Stimulated activated CD4-positive, alpha-beta T cell treated with anti-CD3 and anti-CD28 coated beads, Interleukin-12 subunit alpha, Interleukin-12 subunit beta, amount 100 ng/mL, for 48 hours (primary cell): Measurements from ENCODE around the gene FCAR.
"Not testable (repeated sequence)": the region's sequence is repeated elsewhere in the genome, so short reads cannot be mapped to it uniquely, and the experiment has no call there.

Source experiments
- DNase-seq, 3 donors: peaks; one replicate each; pipeline ENCODE4 v3.0.0-alpha.2; 2020; ENCODE audit warnings: low read depth in 2 of 3, low spot score in 1 of 3

Gene FCAR

GRCh38 chr19:54873990-54874389 is at the start of gene FCAR:
Gene FCAR (plus strand): TSS chr19:54874235. CDS start chr19:54874290, 55 bp downstream.
- DNase-seq: no peak

- DNase-seq: not testable (repeated sequence)
These were observed 49.6 kb upstream of the FCAR start for GRCh38 chr19:54824416-54824815.

GRCh38 chr19:54825326-54825725 is 48.7 kb upstream of the FCAR start:
- DNase-seq: not testable (repeated sequence)

GRCh38 chr19:54828064-54828463 is 46.0 kb upstream of the FCAR start:
- not testable (repeated sequence) for DNase-seq

- DNase-seq: not testable (repeated sequence)
These were observed 41.5 kb upstream of the FCAR start, which contains the start of gene KIR2DS4 for GRCh38 chr19:54832496-54832895. Gene KIR2DS4 (plus strand): TSS chr19:54832676.

- DNase-seq: not testable (repeated sequence)
These were observed 38.9 kb upstream of the FCAR start for GRCh38 chr19:54835126-54835525.

DNA sequence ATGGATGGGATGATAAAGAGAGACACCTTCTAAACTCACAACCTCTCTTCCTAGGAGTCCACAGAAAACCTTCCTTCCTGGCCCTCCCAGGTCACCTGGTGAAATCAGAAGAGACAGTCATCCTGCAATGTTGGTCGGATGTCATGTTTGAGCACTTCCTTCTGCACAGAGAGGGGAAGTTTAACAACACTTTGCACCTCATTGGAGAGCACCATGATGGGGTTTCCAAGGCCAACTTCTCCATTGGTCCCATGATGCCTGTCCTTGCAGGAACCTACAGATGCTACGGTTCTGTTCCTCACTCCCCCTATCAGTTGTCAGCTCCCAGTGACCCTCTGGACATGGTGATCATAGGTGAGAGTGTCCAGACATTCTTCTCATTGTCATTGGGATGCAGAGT is 36.5 kb upstream of the FCAR start:
- DNase-seq: not testable (repeated sequence)

DNA sequence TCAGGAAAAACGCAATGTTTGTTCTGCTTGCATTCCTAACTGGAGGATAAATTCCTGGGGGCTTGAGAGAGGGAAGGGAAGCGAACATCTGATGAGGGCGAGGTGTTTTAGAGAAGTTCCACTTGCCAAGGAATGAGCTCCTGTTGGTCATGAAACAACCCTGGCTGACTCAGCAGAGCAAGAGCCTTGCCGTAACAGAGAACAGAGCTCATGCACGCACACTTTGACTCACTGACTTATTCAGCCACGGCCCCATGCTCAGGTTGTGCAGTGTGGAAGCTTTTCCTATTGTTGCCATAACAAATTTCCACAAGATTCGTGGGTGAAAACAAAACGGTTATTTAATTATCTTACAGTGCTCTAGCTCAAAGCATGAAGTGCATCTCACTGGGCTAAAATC is 30.9 kb upstream of the FCAR start:
- DNase-seq: not testable (repeated sequence)

DNA sequence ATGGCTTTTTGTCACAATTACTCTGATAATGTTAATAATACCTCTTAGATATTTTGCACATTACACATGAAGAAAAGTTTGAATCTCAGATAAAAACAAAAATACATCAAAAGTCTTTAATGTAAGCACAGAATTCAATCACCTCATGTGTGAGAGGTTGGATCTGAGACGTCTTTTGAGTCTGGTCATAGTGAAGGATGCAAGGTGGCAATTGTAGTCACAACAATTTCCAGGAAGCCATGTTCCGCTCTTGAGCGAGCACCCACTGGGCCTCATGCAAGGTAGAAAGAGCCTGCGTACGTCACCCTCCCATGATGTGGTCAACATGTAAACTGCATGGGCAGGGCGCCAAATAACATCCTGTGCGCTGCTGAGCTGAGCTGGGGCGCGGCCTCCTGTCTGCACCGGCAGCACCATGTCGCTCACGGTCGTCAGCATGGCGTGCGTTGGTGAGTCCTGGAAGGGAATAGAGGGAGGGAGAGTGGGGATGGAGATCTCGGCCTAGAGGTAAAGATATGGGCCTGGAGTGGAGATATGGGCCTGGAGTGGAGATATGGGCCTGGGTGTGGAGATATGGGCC is 23.9 kb upstream of the FCAR start, which contains the start of gene KIR3DL2:
Gene KIR3DL2, plus strand, starts transcription at position 383 of the 580 bp plus-strand sequence. Its CDS starts 33 bp downstream, at position 416.
- not testable (repeated sequence) for DNase-seq

DNA sequence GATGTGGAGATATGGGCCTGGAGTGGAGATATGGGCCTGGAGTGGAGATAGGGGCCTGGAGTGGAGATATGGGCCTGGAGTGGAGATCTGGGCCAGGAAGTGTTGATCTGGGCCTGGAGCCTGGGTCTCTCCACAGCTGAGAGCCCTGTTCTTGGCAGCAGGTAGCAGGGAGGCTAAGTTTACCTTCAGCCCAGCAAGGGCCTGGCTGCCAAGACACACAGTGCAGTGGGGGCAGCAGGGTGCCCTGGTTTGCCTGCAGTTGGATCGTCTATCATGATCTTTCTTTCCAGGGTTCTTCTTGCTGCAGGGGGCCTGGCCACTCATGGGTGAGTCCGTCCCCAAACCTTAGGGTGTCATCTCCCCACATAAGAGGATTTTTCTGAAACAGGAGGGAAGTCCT is 23.1 kb upstream of the FCAR start:
- no peak for DNase-seq

DNA sequence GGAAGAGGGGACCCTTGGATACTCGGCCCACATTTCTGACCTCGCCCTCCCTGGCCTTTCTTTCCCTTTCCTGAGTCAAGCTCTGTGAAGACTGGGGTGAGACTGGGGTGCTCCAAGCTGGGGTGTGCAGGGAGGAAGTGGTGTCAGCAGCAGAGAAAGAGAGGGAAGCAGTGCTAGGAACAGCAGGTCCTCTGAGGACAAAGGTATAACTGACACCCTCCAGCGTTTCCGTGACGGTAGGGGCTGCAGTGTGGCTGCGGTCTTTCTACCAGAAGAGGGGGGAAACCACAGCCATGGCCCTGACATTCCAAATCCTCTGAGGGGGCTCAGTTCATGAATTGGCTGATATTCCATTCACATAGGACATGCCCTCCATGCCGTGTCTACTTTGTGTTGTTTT is 22.7 kb upstream of the FCAR start:
- DNase-seq: no peak

DNA sequence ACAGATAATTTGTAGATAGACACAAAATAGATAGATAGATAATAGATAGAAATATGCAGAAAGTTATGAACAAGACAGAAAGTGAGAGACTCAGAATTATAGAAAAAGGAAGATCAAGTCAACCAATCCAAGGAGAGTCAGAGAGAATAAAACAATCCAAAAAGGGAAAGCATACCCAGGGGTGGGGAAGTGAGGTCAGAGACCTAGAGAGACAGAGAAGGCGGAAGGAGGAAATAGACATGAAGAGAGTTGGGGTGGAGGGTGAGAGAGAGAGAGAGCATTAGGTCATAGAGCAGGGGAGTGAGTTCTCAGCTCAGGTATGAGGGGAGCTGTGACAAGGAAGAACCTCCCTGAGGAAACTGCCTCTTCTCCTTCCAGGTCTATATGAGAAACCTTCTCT is 18.8 kb upstream of the FCAR start:
- not testable (repeated sequence) for DNase-seq

GRCh38 chr19:54858476-54858875 is 15.6 kb upstream of the FCAR start:
- DNase-seq: not testable (repeated sequence)

GRCh38 chr19:54859421-54859820 is 14.6 kb upstream of the FCAR start:
- not testable (repeated sequence) for DNase-seq

GRCh38 chr19:54863459-54863858 is 10.6 kb upstream of the FCAR start:
- not testable (repeated sequence) for DNase-seq

GRCh38 chr19:54871696-54872095 is 2.3 kb upstream of the FCAR start:
- no peak for DNase-seq

DNA sequence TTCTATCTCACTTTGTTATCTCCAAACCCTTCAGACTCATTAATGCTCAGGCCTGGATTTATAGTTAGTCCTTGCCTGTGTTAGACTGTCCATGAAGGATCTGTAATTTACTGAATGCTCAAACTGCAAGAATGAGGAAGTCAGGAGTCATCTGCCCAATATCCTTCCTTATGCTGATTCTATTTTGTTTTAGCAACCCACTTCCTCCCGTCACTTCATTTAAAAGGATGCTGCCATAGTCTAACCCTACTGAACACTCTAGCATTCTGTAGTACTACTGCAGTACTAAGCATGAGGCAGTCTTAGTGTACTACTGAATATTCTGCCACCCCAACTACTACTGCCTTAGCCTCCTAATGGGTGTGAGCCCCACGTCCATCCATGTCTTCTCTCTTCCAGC is 1.5 kb downstream of the FCAR start:
- no peak for DNase-seq

DNA sequence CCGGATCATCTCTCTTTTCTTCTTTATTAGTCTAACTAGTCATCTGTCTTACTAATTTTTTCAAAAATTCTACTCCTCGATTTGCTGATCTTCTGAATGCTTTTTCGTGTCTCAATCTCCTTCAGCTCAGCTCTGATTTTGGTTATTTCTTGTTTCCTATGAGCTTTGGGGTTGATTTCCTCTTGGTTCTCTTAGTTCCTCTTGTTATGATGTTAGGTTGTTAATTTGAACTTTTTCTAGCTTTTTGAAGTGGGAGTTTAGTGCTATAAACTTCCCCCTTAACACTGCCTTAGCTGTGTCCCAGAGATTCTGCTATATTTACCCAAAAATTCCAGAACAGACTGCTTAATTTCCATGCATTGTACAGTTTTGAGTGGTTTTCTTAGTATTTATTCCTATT is 3.4 kb downstream of the FCAR start:
- no peak for DNase-seq

GRCh38 chr19:54881884-54882283 is 7.8 kb downstream of the FCAR start:
- DNase-seq: no peak

GRCh38 chr19:54882758-54883157 is 8.7 kb downstream of the FCAR start:
- DNase-seq: no peak

DNA sequence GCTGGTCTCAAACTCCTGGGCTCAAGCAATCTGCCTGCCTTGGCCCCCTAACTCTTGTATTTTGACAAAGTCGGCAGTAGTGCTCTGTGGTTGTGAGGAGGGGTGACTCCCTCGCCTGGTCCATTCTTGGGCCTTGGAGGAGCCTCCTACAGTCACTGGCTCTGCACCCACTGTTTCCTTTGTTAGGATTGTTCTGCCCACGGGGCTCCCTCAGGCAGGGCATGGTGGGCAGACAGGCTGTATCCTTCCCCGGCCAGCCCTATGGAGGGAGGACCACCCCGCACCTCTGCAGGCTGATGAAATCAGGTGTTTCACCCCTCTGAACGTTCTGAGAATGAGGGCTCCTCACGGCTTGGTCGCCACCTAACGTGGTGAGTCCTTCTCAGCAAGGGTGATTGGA is 9.2 kb downstream of the FCAR start:
- DNase-seq: no peak

GRCh38 chr19:54888239-54888638 is 14.2 kb downstream of the FCAR start:
- DNase-seq: no peak

GRCh38 chr19:54889566-54889965 is 15.5 kb downstream of the FCAR start:
- DNase-seq: no peak
